Measurements from ENCODE around the gene ZFP69.

ZFP69 gene

DNA sequence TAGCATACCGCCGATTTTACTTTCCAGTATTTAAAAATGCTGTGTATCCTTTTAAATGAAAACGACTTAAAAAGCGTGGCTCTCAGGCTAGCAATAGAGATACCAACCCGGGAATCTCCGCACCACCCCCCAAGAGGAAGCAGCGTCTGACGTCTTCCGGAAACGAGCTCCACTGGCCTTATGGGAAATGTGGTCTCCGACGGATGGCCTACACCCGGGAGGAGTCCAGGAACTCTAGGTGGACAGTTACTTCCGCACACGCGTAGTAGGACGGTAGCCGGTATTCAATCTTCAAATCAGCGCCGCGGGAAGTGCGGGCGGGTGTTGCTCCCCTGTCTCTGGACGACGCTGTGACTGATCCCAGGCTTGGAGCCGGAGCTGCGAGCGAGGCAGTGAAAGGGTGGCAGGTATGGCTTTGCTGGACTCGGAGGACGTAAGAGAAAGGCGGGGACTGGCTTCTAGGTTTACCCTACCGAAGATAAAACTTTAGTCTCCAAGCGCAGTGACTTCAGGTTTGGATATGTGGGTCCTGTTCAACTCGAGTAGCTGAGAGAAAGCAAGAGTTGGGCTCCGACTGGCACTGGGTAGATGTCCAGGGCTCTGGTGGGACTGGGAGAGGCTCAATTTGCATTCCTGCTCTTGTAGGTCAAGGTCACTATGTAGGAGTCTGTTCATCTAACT is 54.4 kb downstream of the ZFP69 start, which contains the start of gene ZNF684 (continued):
- TF ChIP-seq, protein P1, sequence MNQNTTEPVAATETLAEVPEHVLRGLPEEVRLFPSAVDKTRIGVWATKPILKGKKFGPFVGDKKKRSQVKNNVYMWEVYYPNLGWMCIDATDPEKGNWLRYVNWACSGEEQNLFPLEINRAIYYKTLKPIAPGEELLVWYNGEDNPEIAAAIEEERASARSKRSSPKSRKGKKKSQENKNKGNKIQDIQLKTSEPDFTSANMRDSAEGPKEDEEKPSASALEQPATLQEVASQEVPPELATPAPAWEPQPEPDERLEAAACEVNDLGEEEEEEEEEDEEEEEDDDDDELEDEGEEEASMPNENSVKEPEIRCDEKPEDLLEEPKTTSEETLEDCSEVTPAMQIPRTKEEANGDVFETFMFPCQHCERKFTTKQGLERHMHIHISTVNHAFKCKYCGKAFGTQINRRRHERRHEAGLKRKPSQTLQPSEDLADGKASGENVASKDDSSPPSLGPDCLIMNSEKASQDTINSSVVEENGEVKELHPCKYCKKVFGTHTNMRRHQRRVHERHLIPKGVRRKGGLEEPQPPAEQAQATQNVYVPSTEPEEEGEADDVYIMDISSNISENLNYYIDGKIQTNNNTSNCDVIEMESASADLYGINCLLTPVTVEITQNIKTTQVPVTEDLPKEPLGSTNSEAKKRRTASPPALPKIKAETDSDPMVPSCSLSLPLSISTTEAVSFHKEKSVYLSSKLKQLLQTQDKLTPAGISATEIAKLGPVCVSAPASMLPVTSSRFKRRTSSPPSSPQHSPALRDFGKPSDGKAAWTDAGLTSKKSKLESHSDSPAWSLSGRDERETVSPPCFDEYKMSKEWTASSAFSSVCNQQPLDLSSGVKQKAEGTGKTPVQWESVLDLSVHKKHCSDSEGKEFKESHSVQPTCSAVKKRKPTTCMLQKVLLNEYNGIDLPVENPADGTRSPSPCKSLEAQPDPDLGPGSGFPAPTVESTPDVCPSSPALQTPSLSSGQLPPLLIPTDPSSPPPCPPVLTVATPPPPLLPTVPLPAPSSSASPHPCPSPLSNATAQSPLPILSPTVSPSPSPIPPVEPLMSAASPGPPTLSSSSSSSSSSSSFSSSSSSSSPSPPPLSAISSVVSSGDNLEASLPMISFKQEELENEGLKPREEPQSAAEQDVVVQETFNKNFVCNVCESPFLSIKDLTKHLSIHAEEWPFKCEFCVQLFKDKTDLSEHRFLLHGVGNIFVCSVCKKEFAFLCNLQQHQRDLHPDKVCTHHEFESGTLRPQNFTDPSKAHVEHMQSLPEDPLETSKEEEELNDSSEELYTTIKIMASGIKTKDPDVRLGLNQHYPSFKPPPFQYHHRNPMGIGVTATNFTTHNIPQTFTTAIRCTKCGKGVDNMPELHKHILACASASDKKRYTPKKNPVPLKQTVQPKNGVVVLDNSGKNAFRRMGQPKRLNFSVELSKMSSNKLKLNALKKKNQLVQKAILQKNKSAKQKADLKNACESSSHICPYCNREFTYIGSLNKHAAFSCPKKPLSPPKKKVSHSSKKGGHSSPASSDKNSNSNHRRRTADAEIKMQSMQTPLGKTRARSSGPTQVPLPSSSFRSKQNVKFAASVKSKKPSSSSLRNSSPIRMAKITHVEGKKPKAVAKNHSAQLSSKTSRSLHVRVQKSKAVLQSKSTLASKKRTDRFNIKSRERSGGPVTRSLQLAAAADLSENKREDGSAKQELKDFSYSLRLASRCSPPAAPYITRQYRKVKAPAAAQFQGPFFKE (tag by site-specific recombination; IDR thresholded peaks at IDR 0.05; ENCODE audit: borderline replicate concordance) = no peak
- TF ChIP-seq ZNF184 (tag by site-specific recombination; IDR thresholded peaks at IDR 0.05) (no peak), ZNF394 (tag by site-specific recombination; IDR thresholded peaks at IDR 0.05; ENCODE audit: borderline replicate concordance) (peak; percentile 79; the same call in 1 of the 2 replicates), ZBTB20 (tag by site-specific recombination; IDR thresholded peaks at IDR 0.05) (peak; percentile 52; the same call in 1 of the 2 replicates), ZNF677 (tag by site-specific recombination; IDR thresholded peaks at IDR 0.05) (no peak), KLF8 (tag by site-specific recombination; IDR thresholded peaks at IDR 0.05) (peak; percentile 24; the same call in 1 of the 2 replicates), HOXC10 (CRISPR knock-in tag; IDR thresholded peaks at IDR 0.05) (no peak), ZNF670 (tag by site-specific recombination; IDR thresholded peaks at IDR 0.05; ENCODE audit: low read depth) (no peak), ZNF501 (tag by site-specific recombination; IDR thresholded peaks at IDR 0.05) (peak; percentile 62; the same call in 1 of the 2 replicates), SP7 (tag by site-specific recombination; IDR thresholded peaks at IDR 0.05) (peak; percentile 64; the same call in 1 of the 2 replicates), ZNF596 (tag by site-specific recombination; IDR thresholded peaks at IDR 0.05) (no peak), ZNF560 (tag by site-specific recombination; IDR thresholded peaks at IDR 0.05; ENCODE audit: borderline replicate concordance) (no peak), ZNF510 (tag by site-specific recombination; IDR thresholded peaks at IDR 0.05; ENCODE audit: insufficient replicate concordance) (no peak)
- TF ChIP-seq, protein P2, sequence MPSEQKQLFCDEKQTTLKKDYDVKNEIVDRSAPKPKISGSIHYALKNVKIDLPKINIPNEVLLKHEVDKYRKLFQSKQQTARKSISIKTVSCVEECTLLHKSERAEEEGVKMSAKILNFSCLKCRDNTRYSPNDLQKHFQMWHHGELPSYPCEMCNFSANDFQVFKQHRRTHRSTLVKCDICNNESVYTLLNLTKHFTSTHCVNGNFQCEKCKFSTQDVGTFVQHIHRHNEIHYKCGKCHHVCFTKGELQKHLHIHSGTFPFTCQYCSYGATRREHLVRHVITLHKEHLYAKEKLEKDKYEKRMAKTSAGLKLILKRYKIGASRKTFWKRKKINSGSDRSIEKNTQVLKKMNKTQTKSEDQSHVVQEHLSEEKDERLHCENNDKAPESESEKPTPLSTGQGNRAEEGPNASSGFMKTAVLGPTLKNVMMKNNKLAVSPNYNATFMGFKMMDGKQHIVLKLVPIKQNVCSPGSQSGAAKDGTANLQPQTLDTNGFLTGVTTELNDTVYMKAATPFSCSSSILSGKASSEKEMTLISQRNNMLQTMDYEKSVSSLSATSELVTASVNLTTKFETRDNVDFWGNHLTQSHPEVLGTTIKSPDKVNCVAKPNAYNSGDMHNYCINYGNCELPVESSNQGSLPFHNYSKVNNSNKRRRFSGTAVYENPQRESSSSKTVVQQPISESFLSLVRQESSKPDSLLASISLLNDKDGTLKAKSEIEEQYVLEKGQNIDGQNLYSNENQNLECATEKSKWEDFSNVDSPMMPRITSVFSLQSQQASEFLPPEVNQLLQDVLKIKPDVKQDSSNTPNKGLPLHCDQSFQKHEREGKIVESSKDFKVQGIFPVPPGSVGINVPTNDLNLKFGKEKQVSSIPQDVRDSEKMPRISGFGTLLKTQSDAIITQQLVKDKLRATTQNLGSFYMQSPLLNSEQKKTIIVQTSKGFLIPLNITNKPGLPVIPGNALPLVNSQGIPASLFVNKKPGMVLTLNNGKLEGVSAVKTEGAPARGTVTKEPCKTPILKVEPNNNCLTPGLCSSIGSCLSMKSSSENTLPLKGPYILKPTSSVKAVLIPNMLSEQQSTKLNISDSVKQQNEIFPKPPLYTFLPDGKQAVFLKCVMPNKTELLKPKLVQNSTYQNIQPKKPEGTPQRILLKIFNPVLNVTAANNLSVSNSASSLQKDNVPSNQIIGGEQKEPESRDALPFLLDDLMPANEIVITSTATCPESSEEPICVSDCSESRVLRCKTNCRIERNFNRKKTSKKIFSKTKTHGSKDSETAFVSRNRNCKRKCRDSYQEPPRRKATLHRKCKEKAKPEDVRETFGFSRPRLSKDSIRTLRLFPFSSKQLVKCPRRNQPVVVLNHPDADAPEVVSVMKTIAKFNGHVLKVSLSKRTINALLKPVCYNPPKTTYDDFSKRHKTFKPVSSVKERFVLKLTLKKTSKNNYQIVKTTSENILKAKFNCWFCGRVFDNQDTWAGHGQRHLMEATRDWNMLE (tag by site-specific recombination; conservative IDR thresholded peaks at IDR 0.05; ENCODE audit: low read depth) = peak; percentile 92
- TF ChIP-seq, protein P3, sequence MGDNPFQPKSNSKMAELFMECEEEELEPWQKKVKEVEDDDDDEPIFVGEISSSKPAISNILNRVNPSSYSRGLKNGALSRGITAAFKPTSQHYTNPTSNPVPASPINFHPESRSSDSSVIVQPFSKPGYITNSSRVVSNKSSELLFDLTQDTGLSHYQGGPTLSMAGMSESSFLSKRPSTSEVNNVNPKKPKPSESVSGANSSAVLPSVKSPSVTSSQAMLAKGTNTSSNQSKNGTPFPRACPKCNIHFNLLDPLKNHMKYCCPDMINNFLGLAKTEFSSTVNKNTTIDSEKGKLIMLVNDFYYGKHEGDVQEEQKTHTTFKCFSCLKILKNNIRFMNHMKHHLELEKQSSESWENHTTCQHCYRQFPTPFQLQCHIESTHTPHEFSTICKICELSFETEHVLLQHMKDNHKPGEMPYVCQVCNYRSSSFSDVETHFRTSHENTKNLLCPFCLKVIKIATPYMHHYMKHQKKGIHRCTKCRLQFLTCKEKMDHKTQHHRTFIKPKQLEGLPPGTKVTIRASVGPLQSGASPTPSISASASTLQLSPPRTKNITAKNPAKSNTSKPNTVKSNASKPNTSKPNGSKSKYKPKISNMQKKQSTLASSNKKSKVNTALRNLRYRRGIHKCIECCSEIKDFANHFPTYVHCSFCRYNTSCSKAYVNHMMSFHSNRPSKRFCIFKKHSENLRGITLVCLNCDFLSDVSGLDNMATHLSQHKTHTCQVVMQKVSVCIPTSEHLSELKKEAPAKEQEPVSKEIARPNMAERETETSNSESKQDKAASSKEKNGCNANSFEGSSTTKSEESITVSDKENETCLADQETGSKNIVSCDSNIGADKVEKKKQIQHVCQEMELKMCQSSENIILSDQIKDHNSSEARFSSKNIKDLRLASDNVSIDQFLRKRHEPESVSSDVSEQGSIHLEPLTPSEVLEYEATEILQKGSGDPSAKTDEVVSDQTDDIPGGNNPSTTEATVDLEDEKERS (tag by site-specific recombination; IDR thresholded peaks at IDR 0.05) = no peak
- TF ChIP-seq, protein P4, sequence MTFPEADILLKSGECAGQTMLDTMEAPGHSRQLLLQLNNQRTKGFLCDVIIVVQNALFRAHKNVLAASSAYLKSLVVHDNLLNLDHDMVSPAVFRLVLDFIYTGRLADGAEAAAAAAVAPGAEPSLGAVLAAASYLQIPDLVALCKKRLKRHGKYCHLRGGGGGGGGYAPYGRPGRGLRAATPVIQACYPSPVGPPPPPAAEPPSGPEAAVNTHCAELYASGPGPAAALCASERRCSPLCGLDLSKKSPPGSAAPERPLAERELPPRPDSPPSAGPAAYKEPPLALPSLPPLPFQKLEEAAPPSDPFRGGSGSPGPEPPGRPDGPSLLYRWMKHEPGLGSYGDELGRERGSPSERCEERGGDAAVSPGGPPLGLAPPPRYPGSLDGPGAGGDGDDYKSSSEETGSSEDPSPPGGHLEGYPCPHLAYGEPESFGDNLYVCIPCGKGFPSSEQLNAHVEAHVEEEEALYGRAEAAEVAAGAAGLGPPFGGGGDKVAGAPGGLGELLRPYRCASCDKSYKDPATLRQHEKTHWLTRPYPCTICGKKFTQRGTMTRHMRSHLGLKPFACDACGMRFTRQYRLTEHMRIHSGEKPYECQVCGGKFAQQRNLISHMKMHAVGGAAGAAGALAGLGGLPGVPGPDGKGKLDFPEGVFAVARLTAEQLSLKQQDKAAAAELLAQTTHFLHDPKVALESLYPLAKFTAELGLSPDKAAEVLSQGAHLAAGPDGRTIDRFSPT (tag by site-specific recombination; IDR thresholded peaks at IDR 0.05) = no peak
